GM18520 (cell line): ENCODE results near the gene ALX3.

Experiments
- ATAC-seq: cut with Tn5 transposase; IDR thresholded peaks from one replicate; pipeline ENCODE4 v1.9.1; 2021; ENCODE audit not compliant: unreplicated experiment

Gene ALX3

GRCh38 chr1:110067479-110067892 lies 3.0 kb downstream of the ALX3 start:
- ATAC-seq = no peak

DNA sequence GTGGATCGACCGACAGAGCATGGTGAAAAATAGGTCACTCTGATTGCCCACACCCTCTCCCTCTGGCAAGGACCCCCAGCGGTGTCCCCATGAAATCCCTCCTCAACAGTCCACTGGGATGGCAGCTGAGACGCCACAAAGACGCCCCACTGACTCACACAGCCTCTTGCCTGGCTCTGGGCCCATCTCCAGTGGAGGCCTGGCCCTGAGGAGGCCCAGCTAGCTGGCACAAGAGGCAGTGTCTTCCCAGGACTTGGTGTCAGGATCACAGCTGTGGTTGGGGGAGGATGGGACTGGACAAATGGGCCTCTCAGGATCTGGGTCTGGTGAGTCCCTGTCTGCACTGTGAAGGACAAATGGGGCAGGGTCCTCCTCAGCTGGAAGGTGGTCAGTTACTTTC lies 4.6 kb downstream of the ALX3 start:
- no peak for ATAC-seq

GRCh38 chr1:110064576-110065337 lies 5.7 kb downstream of the ALX3 start:
- ATAC-seq = no peak

DNA sequence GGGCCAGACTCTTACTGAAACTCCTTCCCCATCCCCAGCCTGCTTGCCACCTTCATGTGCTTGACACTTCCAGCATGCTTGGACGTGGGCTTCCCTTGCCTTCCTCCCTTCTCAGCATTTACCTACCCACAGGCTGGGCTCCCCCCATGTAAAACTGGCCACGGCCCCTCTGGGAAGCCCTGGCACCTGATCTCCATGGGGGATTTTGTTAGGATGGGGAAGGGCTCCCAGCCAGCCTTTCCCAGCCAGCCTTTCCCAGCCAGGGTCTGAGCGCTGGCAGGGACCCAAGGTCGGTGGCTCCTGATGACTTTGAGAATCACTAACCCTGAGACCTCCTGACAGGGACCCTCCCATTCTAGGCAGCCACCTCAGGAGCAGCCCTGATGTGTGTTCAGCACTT lies 6.7 kb downstream of the ALX3 start:
- ATAC-seq = no peak

GRCh38 chr1:110062612-110063011 lies 7.9 kb downstream of the ALX3 start:
- ATAC-seq = no peak

GRCh38 chr1:110061341-110061740 lies 9.1 kb downstream of the ALX3 start:
- ATAC-seq = no peak

GRCh38 chr1:110060662-110061060 lies 9.8 kb downstream of the ALX3 start:
- no peak for ATAC-seq

- no peak for ATAC-seq
These were observed 10.3 kb downstream of the ALX3 start for GRCh38 chr1:110060034-110060661.

GRCh38 chr1:110059133-110059863 lies 11.2 kb downstream of the ALX3 start:
- ATAC-seq = no peak

- ATAC-seq = no peak
These were observed 11.9 kb downstream of the ALX3 start for GRCh38 chr1:110058591-110058990.

- no peak for ATAC-seq
These were observed 12.4 kb downstream of the ALX3 start for GRCh38 chr1:110057963-110058518.

- no peak for ATAC-seq
These were observed 13.7 kb downstream of the ALX3 start for GRCh38 chr1:110056776-110057175.

GRCh38 chr1:110056285-110056683 lies 14.2 kb downstream of the ALX3 start:
- no peak for ATAC-seq

DNA sequence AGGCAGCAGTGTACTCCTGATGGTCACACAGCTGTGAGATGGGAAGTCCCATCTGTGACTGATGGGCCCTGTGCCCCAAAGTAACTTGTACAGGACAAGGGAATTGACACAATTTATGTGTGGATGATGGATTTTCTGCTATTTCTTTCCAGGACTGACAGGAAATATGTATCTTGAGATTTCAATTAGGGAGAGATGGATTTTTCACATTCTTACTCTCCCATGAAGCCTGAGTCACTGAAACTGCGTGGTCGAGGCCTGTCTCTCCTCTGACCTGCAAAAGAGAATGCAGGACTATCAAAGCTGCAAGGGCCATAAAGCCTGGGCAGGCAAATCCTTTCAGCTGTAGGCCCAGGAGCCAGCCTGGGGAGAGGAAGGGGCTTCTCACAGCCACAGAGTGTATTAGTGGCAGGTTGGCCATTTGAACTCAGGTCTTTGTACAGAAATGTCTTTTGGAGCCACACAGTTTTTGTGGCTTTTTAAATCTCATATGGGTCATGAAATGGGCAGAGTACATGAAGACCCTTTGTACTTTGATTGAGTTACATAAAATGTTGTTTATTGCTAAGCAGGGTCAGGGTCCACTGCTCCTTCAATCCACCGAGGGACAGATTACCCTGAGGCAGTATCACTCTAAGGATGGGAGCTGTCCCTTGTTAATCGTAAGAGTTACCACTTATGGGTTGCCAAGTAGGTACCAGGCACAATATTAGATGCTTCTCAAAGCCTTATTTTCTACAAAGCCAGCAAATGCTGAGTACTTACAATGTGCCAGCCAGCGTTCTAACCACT lies 14.8 kb downstream of the ALX3 start:
- ATAC-seq = no peak

DNA sequence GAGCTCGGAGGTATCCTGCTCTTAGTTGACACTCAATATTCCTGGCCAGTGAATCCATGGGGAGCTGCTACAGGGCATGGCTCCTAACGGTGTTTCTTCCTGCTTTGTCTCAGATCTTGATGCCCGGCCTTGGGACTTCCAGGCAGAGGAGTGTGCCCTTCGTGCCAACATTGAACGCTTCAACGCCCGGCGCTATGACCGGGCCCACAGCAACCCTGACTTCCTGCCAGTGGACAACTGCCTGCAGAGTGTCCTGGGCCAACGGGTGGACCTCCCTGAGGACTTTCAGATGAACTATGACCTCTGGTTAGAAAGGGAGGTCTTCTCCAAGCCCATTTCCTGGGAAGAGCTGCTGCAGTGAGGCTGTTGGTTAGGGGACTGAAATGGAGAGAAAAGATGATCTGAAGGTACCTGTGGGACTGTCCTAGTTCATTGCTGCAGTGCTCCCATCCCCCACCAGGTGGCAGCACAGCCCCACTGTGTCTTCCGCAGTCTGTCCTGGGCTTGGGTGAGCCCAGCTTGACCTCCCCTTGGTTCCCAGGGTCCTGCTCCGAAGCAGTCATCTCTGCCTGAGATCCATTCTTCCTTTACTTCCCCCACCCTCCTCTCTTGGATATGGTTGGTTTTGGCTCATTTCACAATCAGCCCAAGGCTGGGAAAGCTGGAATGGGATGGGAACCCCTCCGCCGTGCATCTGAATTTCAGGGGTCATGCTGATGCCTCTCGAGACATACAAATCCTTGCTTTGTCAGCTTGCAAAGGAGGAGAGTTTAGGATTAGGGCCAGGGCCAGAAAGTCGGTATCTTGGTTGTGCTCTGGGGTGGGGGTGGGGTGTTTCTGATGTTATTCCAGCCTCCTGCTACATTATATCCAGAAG lies 16.7 kb downstream of the ALX3 start:
- no peak for ATAC-seq

DNA sequence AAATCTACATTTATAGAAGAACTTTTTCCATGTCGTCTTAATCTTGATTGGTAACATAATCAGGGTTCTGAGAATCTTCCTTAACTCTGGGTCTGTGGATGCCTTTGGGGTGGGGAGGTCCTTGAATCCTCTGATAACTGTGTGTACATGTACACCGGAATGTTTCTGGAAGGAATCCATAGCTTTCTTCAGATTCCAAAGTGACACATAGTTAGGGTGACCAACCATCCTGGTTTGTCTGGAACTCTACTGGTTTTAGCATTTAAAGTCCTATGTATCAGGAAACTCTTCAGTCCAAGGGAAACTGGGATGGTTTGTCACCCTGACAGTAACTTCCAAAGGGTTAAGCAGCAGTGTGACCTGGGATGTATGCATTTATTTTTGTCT lies 19.2 kb downstream of the ALX3 start:
- ATAC-seq = no peak

GRCh38 chr1:110050602-110051261 lies 19.7 kb downstream of the ALX3 start:
- no peak for ATAC-seq

DNA sequence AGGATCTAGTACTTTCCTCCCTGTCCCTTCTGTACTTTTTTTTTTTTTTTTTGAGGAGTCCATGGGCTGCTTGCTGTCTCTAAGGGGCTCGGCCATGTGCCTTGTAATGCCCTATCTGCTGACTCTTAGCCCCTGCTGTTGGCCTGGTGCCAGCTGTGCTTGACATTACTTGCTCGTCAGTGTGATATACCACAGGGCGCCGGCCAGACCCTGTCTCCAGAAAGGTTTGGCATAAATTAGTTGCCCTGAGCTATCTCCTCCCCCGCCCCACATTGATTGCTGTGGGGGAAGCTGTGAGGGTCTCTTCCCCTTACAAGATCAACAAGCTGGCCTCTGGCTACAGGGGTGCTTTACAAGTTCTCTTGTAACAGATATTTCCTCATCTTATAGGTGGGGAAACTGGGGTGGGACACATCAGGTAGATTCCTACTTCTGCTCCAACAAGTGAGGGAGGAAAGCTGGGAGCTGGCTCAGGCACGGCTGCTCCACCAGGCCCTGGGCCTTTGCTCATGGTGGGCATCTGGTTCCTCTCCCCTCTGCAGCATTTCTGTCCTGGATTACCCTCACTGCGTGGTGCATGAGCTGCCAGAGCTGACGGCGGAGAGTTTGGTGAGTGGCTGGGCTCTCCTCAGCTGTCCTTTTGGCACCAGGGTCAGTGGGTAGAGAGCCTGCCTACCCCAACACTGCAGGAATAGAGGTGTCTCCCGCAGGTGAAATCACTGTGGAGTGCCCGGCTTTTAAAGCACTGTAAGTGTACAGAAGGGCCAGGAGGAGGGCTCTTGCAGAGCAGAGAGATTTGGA lies 20.5 kb downstream of the ALX3 start:
- no peak for ATAC-seq
